ENCODE measurements around the gene ZNF768. TPM values are rescaled to one million over a fixed set of nuclear protein-coding genes. Genes with fewer than 3 reads are reported as not detected.

ZNF768 gene
- total RNA-seq, 4 donors from 2014 or later, result 19.8 to 64.8 (median 54.1) TPM

DNA sequence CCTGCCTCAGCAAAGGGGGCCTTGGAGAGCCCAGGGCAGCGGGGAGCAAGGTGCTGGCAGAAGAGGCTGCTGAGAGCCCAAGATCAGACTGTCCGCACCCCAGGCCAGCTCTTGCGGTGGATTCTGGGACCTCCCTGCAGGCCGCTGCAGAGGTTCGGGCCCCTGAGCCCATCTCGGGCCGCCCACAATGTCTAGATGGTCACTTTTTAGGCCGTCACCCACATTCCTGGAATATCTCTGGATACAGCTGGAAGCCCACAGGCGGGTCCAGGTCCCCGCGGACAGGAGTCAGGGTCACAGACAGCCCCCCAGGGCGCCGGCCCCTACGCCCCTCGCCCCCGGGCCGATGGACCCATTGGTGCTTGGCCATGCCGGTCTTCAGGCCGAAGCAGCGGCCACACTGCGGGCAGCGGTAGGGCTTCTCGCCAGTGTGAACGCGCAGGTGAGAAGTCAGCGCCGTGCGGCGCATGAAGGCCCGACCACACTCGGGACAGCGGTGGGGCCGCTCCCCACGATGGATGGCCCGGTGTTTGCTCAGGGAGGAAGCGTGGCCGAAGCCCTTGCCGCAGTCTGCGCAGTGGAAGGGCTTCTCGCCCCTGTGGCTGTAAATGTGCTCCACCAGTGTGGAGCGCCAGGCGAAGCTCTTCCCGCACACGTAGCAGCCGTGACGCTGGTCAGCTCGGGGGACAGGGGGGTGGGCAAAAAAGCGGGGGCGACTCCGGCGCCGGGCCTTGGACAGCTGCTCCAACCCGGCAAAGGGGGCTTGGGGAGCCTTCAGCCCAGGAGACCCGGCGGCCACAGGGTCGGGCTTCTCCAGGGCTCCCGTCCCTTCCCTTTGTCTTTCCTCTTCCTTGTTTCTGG is 6.1 kb upstream of the ZNF768 start:
- no peaks in the 10 kb centered on the region for H3K9me3 ChIP-seq
- H3K27ac ChIP-seq, result no peak overlapping the region
- no peak overlapping the region for H3K4me3 ChIP-seq
- DNase-seq, result no peak
- no peaks in the 10 kb centered on the region for H3K27me3 ChIP-seq
- TF ChIP-seq, protein P1, sequence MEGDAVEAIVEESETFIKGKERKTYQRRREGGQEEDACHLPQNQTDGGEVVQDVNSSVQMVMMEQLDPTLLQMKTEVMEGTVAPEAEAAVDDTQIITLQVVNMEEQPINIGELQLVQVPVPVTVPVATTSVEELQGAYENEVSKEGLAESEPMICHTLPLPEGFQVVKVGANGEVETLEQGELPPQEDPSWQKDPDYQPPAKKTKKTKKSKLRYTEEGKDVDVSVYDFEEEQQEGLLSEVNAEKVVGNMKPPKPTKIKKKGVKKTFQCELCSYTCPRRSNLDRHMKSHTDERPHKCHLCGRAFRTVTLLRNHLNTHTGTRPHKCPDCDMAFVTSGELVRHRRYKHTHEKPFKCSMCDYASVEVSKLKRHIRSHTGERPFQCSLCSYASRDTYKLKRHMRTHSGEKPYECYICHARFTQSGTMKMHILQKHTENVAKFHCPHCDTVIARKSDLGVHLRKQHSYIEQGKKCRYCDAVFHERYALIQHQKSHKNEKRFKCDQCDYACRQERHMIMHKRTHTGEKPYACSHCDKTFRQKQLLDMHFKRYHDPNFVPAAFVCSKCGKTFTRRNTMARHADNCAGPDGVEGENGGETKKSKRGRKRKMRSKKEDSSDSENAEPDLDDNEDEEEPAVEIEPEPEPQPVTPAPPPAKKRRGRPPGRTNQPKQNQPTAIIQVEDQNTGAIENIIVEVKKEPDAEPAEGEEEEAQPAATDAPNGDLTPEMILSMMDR (IDR thresholded peaks at IDR 0.05), result no peak
- TF ChIP-seq POLR2A (IDR thresholded peaks at IDR 0.05), result no peak
- peaks cover 0 to 15% (median 0%) of the 10 kb centered on the region in 3 donors for H3K36me3 ChIP-seq
- H3K4me1 ChIP-seq, result peaks cover 0 to 26% (median 0%) of the 10 kb centered on the region in 4 donors

- DNase-seq, result no peak
- Histone ChIP-seq H3K27me3 (no peaks in the 10 kb centered on the region), H3K36me3 (peaks cover 0 to 15% (median 0%) of the 10 kb centered on the region in 3 donors), H3K4me3 (no peak overlapping the region), H3K9me3 (no peaks in the 10 kb centered on the region), H3K4me1 (peaks cover 0 to 27% (median 0%) of the 10 kb centered on the region in 4 donors), H3K27ac (no peak overlapping the region)
- TF ChIP-seq, protein P1 (IDR thresholded peaks at IDR 0.05), result no peak
- TF ChIP-seq POLR2A (IDR thresholded peaks at IDR 0.05), result no peak
Measured at GRCh38 chr16:30530163-30531037, 4.0 kb upstream of the ZNF768 start.

GRCh38 chr16:30528799-30529457 is 2.6 kb upstream of the ZNF768 start:
- DNase-seq, result no peak
- TF ChIP-seq, protein P1 (IDR thresholded peaks at IDR 0.05), result no peak
- no peak for TF ChIP-seq POLR2A (IDR thresholded peaks at IDR 0.05)
- H3K27me3 ChIP-seq, result no peaks in the 10 kb centered on the region
- no peak overlapping the region for H3K4me3 ChIP-seq
- H3K4me1 ChIP-seq, result peaks cover 0 to 39% (median 0%) of the 10 kb centered on the region in 4 donors
- no peak overlapping the region for H3K27ac ChIP-seq
- H3K9me3 ChIP-seq, result no peaks in the 10 kb centered on the region
- peaks cover 0 to 27% (median 0%) of the 10 kb centered on the region in 3 donors for H3K36me3 ChIP-seq

GRCh38 chr16:30527635-30528178 is 1.3 kb upstream of the ZNF768 start:
- Histone ChIP-seq H3K4me3 (peak overlapping the region; percentile 73 to 97 (median 89)), H3K27me3 (no peaks in the 10 kb centered on the region), H3K4me1 (peaks cover 0 to 37% (median 1%) of the 10 kb centered on the region in 4 donors), H3K9me3 (no peaks in the 10 kb centered on the region), H3K27ac (peak overlapping the region; percentile 92 to 100 (median 98)), H3K36me3 (peaks cover 0 to 22% (median 0%) of the 10 kb centered on the region in 3 donors)
- no peak for TF ChIP-seq POLR2A (IDR thresholded peaks at IDR 0.05)
- TF ChIP-seq, protein P1 (IDR thresholded peaks at IDR 0.05), result peak in 1 of 6 experiments; percentile 7
- peak in 2 of 3 donors; percentile 64 to 71 for DNase-seq
